HEK293 (cell line): ENCODE results near the gene ACP7.

Experiments used
- CTCF ChIP-seq: fragments of 450-650 bp; formaldehyde crosslinking; IDR thresholded peaks from 2 replicates; pipeline ENCODE4 v1.5.1; 2016; ENCODE audit warnings: missing biosample characterization, missing genetic modification characterization
- MZF1 ChIP-seq: fragments of 450-650 bp; formaldehyde crosslinking; IDR thresholded peaks from 2 replicates; pipeline ENCODE4 v1.5.1; 2017; ENCODE audit warnings: missing biosample characterization, missing genetic modification characterization, borderline replicate concordance
- ZBTB20 ChIP-seq: fragments of 450-650 bp; formaldehyde crosslinking; IDR thresholded peaks from 2 replicates; pipeline ENCODE4 v1.5.1; 2016; ENCODE audit warnings: missing biosample characterization, missing genetic modification characterization
- ZNF837 ChIP-seq: fragments of 450-650 bp; formaldehyde crosslinking; IDR thresholded peaks from 2 replicates; pipeline ENCODE4 v1.5.1; 2016; ENCODE audit warnings: missing biosample characterization, missing genetic modification characterization

- TF ChIP-seq CTCF (tag by site-specific recombination): no peak
- TF ChIP-seq MZF1: no peak
- no peak for TF ChIP-seq ZBTB20
- TF ChIP-seq ZNF837 (tag by site-specific recombination): no peak
These were observed 16.5 kb downstream of the ACP7 start for GRCh38 chr19:39100500-39101166.
